ENCODE data around the gene MANEAL. TPM values are rescaled to one million over a fixed set of nuclear protein-coding genes. Genes with fewer than 3 reads are reported as not detected.
A peak's percentile ranks its signal among the peaks of the same experiment; 100 is the strongest.

MANEAL gene
- total and polyA plus RNA-seq, 2 of the 13 experiments (the other 11 are each of a cell fraction or from before 2014, with no cell fraction given), result 20.8 to 26.4 TPM

- TF ChIP-seq PAXIP1 (CRISPR knock-in tag; conservative IDR thresholded peaks at IDR 0.05) (no peak), PRMT3 (CRISPR knock-in tag; IDR thresholded peaks at IDR 0.05; ENCODE audit: borderline replicate concordance, low read depth) (no peak), SRY (CRISPR knock-in tag; IDR thresholded peaks at IDR 0.05) (peak; percentile 56; the same call in 1 of the 2 replicates), MAFK (conservative IDR thresholded peaks at IDR 0.05 in 1 of 2, IDR thresholded peaks at IDR 0.05 in 1 of 2; ENCODE audit: low read length in 2 of 2) (no peak), GPBP1L1 (CRISPR knock-in tag; IDR thresholded peaks at IDR 0.05) (no peak), CEBPZ (IDR thresholded peaks at IDR 0.05; ENCODE audit: low read length) (no peak), ZBTB33 (CRISPR knock-in tag; IDR thresholded peaks at IDR 0.05) (no peak; the same call in 1 of the 2 replicates), ATF1 (CRISPR knock-in tag; IDR thresholded peaks at IDR 0.05) (no peak), CCAR2 (optimal IDR thresholded peaks at IDR 0.05; ENCODE audit: low read depth, low read length) (no peak), NFYB (CRISPR knock-in tag; IDR thresholded peaks at IDR 0.05) (no peak), RORA (CRISPR knock-in tag; IDR thresholded peaks at IDR 0.05) (no peak), ZNF563 (CRISPR knock-in tag; IDR thresholded peaks at IDR 0.05) (no peak; the same call in 1 of the 2 replicates), MLXIP (CRISPR knock-in tag; IDR thresholded peaks at IDR 0.05; ENCODE audit: borderline replicate concordance) (no peak), ZNF567 (CRISPR knock-in tag; IDR thresholded peaks at IDR 0.05; ENCODE audit: borderline replicate concordance) (no peak), ZFX (CRISPR knock-in tag; IDR thresholded peaks at IDR 0.05; ENCODE audit: low read depth) (peak; percentile 95)
Observed at GRCh38 chr1:37793773-37794371, at the start of gene MANEAL (continued).

Measured in HepG2 (cell line).